PC-9 (cell line): Measurements from ENCODE around the gene COL21A1.

Source experiments
- CTCF ChIP-seq: fragments of 200-600 bp; sonication (generic); conservative IDR thresholded peaks from 2 replicates; pipeline ENCODE4 v1.6.1; 2017; ENCODE audit warnings: mixed run types, antibody characterized with exemption, mild to moderate bottlenecking, moderate library complexity
- EZH2 ChIP-seq: fragments of 200-600 bp; sonication (generic); IDR thresholded peaks from 2 replicates; pipeline ENCODE4 v1.8.0; 2017; ENCODE audit warnings: antibody characterized with exemption, low read depth

- TF ChIP-seq CTCF = no peak
- no peak for TF ChIP-seq EZH2
Measured at GRCh38 chr6:56173228-56173627, 74.2 kb downstream of the COL21A1 start.
